GOT3 (cell line): ENCODE data around the gene ZNF892.
"Not testable (repeated sequence)": the region's sequence is repeated elsewhere in the genome, so short reads cannot be mapped to it uniquely, and the experiment has no call there.

Source experiments
- DNase-seq: peaks from one replicate; lab custom pipeline; 2025; ENCODE audit warnings: mixed read lengths; lab: John Stamatoyannopoulos, UW

The ZNF892 gene

DNA sequence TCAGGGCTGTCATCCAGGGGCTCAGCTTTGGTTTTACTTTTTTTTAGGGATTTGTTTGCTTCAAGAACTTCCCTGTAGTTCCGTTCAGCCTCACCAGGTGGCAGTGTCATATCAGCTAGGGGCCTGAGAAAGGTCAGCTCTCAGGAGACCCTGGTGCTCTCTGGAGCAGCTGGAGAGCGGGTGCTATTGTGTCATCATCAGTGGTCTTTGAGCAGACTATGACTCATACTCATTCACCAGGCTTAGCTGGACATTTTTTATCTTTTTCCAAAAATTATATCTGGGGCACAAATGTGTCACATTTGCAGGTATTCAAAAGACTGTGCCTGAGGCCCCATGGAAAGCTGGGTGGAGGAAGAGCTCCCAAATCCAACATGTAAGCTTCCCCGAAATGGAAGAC, 24.4 kb downstream of the ZNF892 start:
- no peak for DNase-seq

DNA sequence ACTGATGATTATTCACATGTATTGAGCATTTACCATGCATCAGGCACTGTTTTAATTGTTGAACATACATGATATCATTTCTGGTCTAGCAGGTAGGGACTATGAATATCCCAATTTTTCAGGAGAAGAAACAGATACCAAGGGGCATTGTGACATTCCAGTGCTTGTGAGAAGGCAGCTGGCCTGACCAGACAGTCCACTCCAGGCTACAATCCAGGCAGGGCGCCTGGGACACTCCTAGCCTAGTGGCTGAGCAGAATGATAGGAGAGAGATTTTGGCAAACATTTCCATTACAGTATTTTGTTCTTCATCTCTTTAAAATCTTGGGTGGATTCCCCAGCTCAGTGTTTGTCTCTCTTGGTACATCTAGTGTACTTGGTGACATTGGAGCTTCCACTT, 24.9 kb downstream of the ZNF892 start:
- no peak for DNase-seq

DNA sequence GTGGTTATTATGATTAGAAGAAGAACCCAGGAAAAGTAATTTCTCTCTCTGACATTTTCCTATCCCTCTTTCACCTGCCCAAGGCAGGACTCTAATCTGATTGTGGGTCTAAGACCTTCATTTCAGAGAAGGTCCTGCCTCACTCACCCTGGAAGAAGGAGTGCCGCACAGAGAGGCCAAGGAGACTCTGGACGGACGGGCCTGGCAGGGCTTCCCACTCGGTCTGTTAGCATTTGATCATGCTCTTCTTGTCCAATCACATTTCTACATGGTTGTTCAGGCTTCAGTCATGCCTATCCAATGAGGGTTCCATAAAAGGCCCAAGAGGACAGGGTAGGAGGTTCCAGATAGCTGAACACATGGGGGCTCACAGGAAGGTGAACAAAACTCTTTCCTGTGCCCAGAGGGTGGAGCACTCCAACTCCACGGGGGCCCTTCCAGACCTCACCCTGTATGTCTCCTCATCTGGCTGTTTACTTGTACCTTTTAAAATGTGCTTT, 27.0 kb downstream of the ZNF892 start:
- DNase-seq: no peak

DNA sequence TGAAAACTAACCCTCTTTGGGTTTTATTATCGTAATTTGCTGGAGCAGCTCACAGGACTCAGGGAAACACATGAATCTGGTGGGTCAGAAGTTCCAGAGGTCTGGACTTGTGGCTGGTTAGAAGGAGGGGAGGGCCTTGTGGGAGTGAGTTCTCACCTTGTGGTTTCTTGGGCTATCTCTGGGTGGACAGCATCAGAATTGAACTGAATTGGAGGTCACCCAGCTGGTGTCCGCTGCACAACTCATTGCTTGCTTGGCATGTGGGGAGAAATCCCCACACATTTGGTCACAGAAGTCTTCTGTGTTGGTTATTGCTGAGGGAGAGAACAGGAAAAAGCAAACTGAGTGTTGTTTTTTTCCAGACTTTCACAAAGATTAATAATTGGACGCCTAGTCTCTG, 27.5 kb downstream of the ZNF892 start:
- DNase-seq: no peak

DNA sequence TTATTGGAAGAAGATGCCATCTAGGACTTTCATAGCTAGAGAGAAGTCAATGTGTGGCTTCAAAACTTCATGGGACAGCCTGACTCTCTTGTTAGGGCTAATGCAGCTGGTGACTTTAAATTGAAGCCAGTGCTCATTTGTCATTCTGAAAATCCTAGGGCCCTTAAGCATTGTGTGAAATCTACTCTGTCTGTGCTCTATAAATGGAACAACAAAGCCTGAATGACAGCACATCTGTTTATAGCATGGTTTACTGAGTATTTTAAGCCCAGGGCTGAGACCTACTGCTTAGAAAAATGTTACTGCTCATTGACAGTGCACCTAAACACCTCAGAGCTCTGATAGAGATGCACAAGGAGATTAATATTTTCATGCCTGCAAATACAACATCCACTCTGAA, 30.8 kb downstream of the ZNF892 start:
- DNase-seq: no peak

DNA sequence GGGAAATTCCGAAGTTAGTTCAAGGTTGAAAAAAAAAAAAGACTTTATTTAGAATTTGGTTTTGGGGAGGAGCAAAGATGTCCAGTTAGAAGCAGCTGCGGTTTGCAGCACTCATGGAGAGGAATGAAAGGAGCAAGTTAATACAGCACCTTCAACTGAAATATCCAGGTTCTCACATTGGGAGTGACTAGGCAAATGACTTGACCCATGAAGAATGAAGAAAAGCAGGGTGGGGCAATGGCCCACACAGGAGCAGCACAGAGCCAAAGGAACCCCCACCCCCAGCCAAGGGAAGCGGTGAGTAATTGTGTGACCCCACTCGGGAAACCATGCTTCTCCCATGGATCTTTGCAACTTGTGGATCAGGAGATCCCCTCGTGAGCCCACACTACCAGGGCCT, 32.8 kb downstream of the ZNF892 start:
- DNase-seq: no peak

DNA sequence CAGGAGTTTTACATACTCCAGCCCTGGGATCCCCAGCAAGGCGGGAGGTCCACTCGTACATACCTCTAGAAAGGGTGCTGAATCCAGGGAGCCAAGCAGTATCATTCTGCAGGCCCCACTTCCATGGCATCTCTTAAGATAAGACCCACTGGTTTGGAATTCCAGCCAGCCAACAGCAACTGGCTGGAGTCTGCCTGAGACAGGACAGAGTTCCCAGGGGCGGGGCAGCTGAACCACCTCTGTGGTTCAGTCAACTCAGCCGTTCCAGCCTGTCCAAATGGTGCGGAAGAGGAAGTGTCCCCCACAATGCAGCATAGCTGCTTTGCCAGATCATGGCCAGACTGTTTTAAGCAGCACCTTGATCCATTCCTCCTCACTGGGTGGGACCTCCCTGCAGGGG, 33.2 kb downstream of the ZNF892 start:
- no peak for DNase-seq

DNA sequence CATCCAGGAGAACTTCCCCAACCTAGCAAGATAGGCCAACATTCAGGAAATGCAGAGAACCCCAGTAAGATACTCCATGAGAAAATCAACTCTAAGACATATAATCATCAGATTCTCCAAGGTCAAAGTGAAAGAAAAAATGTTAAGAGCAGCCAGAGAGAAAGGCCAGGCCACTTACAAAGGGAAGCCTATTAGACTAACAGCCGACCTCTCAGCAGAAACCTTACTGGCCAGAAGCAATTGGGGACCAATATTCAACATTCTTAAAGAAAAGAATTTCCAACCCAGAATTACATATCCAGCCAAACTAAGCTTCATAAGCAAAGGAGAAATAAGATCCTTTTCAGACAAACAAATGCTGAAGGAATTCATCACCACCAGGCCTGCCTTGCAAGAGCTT, 34.8 kb downstream of the ZNF892 start:
- not testable (repeated sequence) for DNase-seq
